GM18907 (cell line): Measurements from ENCODE around the gene EED.

Source experiments
- ATAC-seq: cut with Tn5 transposase; IDR thresholded peaks from one replicate; pipeline ENCODE4 v1.9.1; 2021; ENCODE audit warnings: mild to moderate bottlenecking, moderate library complexity; ENCODE audit not compliant: unreplicated experiment

The EED gene

GRCh38 chr11:86246293-86246675 lies 1.7 kb downstream of the EED start:
- no peak for ATAC-seq

- ATAC-seq, result no peak
Measured at GRCh38 chr11:86247608-86248007, 3.1 kb downstream of the EED start.

GRCh38 chr11:86248609-86249008 lies 4.1 kb downstream of the EED start:
- no peak for ATAC-seq

- no peak for ATAC-seq
Measured at GRCh38 chr11:86249307-86250098, 5.0 kb downstream of the EED start.

- ATAC-seq, result no peak
Measured at GRCh38 chr11:86251345-86251744, 6.8 kb downstream of the EED start.

- peak; percentile 70 for ATAC-seq
Measured at GRCh38 chr11:86255896-86256295, 11.3 kb downstream of the EED start.

- no peak for ATAC-seq
Measured at GRCh38 chr11:86256608-86257007, 12.1 kb downstream of the EED start.

- ATAC-seq, result no peak
Measured at GRCh38 chr11:86257446-86257845, 12.9 kb downstream of the EED start.

GRCh38 chr11:86259730-86260129 lies 15.2 kb downstream of the EED start:
- ATAC-seq, result no peak

- no peak for ATAC-seq
Measured at GRCh38 chr11:86261328-86261727, 16.8 kb downstream of the EED start.

- ATAC-seq, result no peak
Measured at GRCh38 chr11:86262387-86262786, 17.8 kb downstream of the EED start.

GRCh38 chr11:86264649-86265048 lies 20.1 kb downstream of the EED start:
- ATAC-seq, result no peak

GRCh38 chr11:86265194-86265593 lies 20.6 kb downstream of the EED start:
- no peak for ATAC-seq

GRCh38 chr11:86269645-86270044 lies 25.1 kb downstream of the EED start:
- ATAC-seq, result no peak

- ATAC-seq, result no peak
Measured at GRCh38 chr11:86274503-86274902, 29.9 kb downstream of the EED start.

GRCh38 chr11:86274999-86275398 lies 30.4 kb downstream of the EED start:
- no peak for ATAC-seq

GRCh38 chr11:86275493-86276370 lies 31.2 kb downstream of the EED start:
- no peak for ATAC-seq

GRCh38 chr11:86277741-86278140 lies 33.2 kb downstream of the EED start:
- no peak for ATAC-seq

GRCh38 chr11:86278226-86278625 lies 33.7 kb downstream of the EED start:
- ATAC-seq, result no peak

- no peak for ATAC-seq
Measured at GRCh38 chr11:86279747-86280146, 35.2 kb downstream of the EED start.

- no peak for ATAC-seq
Measured at GRCh38 chr11:86287468-86287796, 42.9 kb downstream of the EED start.

- no peak for ATAC-seq
Measured at GRCh38 chr11:86288776-86289507, 44.4 kb downstream of the EED start.
